HepG2 (cell line): Measurements from ENCODE around the gene PTAR1. TPM values are rescaled to one million over a fixed set of nuclear protein-coding genes. Genes with fewer than 3 reads are reported as not detected.

Source experiments
- AFF4 ChIP-seq: sonication (generic); formaldehyde crosslinking; IDR thresholded peaks from 2 replicates; pipeline ENCODE4 v1.4.0; 2020; ENCODE audit warnings: missing genetic modification reagents
- BCL6 ChIP-seq: IDR thresholded peaks from 2 replicates; pipeline ENCODE4 v1.6.1; 2016; ENCODE audit warnings: missing genetic modification reagents, missing compliant biosample characterization
- CREM ChIP-seq, 2 experiments: sonication (generic) in 1 of 2; formaldehyde crosslinking in 1 of 2; IDR thresholded peaks; 2 replicates each; pipeline versions ENCODE4 v1.4.0 to v1.6.1; 2016 to 2020; ENCODE audit warnings: antibody characterized with exemption in 1 of 2, mild to moderate bottlenecking in 1 of 2, missing genetic modification reagents in 1 of 2
- CSRNP1 ChIP-seq: sonication (generic); formaldehyde crosslinking; IDR thresholded peaks from 2 replicates; pipeline ENCODE4 v1.8.1; 2023; ENCODE audit warnings: mild to moderate bottlenecking, missing genetic modification reagents
- EED ChIP-seq: sonication (generic); formaldehyde crosslinking; IDR thresholded peaks from 2 replicates; pipeline ENCODE4 v1.5.0; 2020; ENCODE audit warnings: mild to moderate bottlenecking, missing genetic modification reagents
- FLYWCH1 ChIP-seq: sonication (generic); formaldehyde crosslinking; IDR thresholded peaks from 2 replicates; pipeline ENCODE4 v1.8.1; 2023; ENCODE audit warnings: mild to moderate bottlenecking, missing genetic modification reagents
- FOXM1 ChIP-seq: sonication (generic); formaldehyde crosslinking; IDR thresholded peaks from 2 replicates; pipeline ENCODE4 v1.5.0; 2020; ENCODE audit warnings: missing genetic modification reagents
- HNRNPL ChIP-seq: fragments of 200-400 bp; formaldehyde crosslinking; IDR thresholded peaks from 2 replicates; pipeline ENCODE4 v1.6.1; 2017; ENCODE audit warnings: mild to moderate bottlenecking, low read depth, low read length
- KDM5A ChIP-seq: fragments of 200-600 bp; sonication (generic); IDR thresholded peaks from 2 replicates; pipeline ENCODE4 v1.7.0; 2018; ENCODE audit warnings: antibody characterized with exemption, mild to moderate bottlenecking, low read length, borderline replicate concordance
- MYC ChIP-seq: sonication (generic); formaldehyde crosslinking; IDR thresholded peaks from 2 replicates; pipeline ENCODE4 v1.9.0; 2021; ENCODE audit warnings: missing genetic modification reagents, borderline replicate concordance
- NR1H2 ChIP-seq: sonication (generic); formaldehyde crosslinking; IDR thresholded peaks from 2 replicates; pipeline ENCODE4 v1.8.1; 2022; ENCODE audit warnings: low read depth, missing genetic modification reagents, borderline replicate concordance
- PRDM15 ChIP-seq: sonication (generic); formaldehyde crosslinking; IDR thresholded peaks from 2 replicates; pipeline ENCODE4 v1.4.0; 2020; ENCODE audit warnings: missing genetic modification reagents
- PRMT3 ChIP-seq: sonication (generic); formaldehyde crosslinking; IDR thresholded peaks from 2 replicates; pipeline ENCODE4 v1.8.1; 2022; ENCODE audit warnings: low read depth, mild to moderate bottlenecking, moderate library complexity, missing genetic modification reagents, borderline replicate concordance
- REXO4 ChIP-seq: sonication (generic); formaldehyde crosslinking; IDR thresholded peaks from 2 replicates; pipeline ENCODE4 v1.8.0; 2022; ENCODE audit warnings: missing genetic modification reagents, mild to moderate bottlenecking, borderline replicate concordance
- RFX1 ChIP-seq: fragments of 450-650 bp; IDR thresholded peaks from 2 replicates; pipeline ENCODE4 v1.6.1; 2017
- SOX5 ChIP-seq: IDR thresholded peaks from 2 replicates; pipeline ENCODE4 v1.6.1; 2016; ENCODE audit warnings: borderline replicate concordance
- U2AF2 ChIP-seq: fragments of 200-400 bp; formaldehyde crosslinking; IDR thresholded peaks from 2 replicates; pipeline ENCODE4 v1.6.1; 2017; ENCODE audit warnings: low read depth, mild to moderate bottlenecking, low read length
- ZFP1 ChIP-seq: IDR thresholded peaks from 2 replicates; pipeline ENCODE4 v1.6.1; 2016
- ZFP62 ChIP-seq: sonication (generic); formaldehyde crosslinking; IDR thresholded peaks from 2 replicates; pipeline ENCODE4 v1.4.0; 2020; ENCODE audit warnings: missing genetic modification reagents
- ZNF24 ChIP-seq: fragments of 450-650 bp; IDR thresholded peaks from 2 replicates; pipeline ENCODE4 v1.6.1; 2017; ENCODE audit warnings: antibody characterized with exemption, mild to moderate bottlenecking
- ZNF556 ChIP-seq: sonication (generic); formaldehyde crosslinking; IDR thresholded peaks from 2 replicates; pipeline ENCODE4 v1.4.0; 2020; ENCODE audit warnings: mild to moderate bottlenecking, missing genetic modification reagents, borderline replicate concordance
- ZNF576 ChIP-seq: sonication (generic); formaldehyde crosslinking; IDR thresholded peaks from 2 replicates; pipeline ENCODE4 v1.4.0; 2020; ENCODE audit warnings: mild to moderate bottlenecking, missing genetic modification reagents
- polyA plus RNA-seq, 8 experiments: library from polyadenylated mRNA; depleted of rRNA in 3 of 8; stranded (reverse) in 7 of 8; unstranded in 1 of 8; fragments of >200 nt; fragmentation: Illumina TruSeq in 4 of 8; extraction: Trizol in 4 of 8; gene quantifications; 2 replicates each; pipeline versions ENCODE4 v1.2.1 to v1.2.3, GENCODE V29; 2011 to 2016; ENCODE audit warnings: low read depth in 4 of 8, missing spikeins in 1 of 8, mixed read lengths in 1 of 8; ENCODE audit not compliant: insufficient read depth in 1 of 8
- total RNA-seq, 5 experiments: library from RNA; depleted of rRNA; stranded (reverse); fragments of >200 nt; fragmentation: Illumina TruSeq; extraction: Trizol; gene quantifications; 2 replicates each; pipeline ENCODE4 v1.2.3, GENCODE V29; 2016; ENCODE audit warnings: low read depth in 1 of 5

Gene PTAR1
- total and polyA plus RNA-seq, 2 of the 13 experiments (the other 11 are each of a cell fraction or from before 2014, with no cell fraction given): 26.5 to 42.1 TPM

GRCh38 chr9:69748304-69748703 is 11.5 kb downstream of the PTAR1 start (continued):
- TF ChIP-seq FOXM1: no peak
- TF ChIP-seq PRDM15 (CRISPR knock-in tag): no peak
- no peak for TF ChIP-seq HNRNPL
- no peak for TF ChIP-seq NR1H2 (CRISPR knock-in tag)
- TF ChIP-seq SOX5: peak; percentile 59; the same call in 1 of the 2 replicates
- no peak for TF ChIP-seq KDM5A
- TF ChIP-seq RFX1: no peak
- no peak for TF ChIP-seq ZNF24
- no peak for TF ChIP-seq EED (CRISPR knock-in tag)
- TF ChIP-seq FLYWCH1 (CRISPR knock-in tag): no peak
- no peak for TF ChIP-seq ZFP1
- TF ChIP-seq ZNF556 (CRISPR knock-in tag): no peak
- peak; percentile 70 for TF ChIP-seq CREM (IDR thresholded peaks at IDR 0.05)
- TF ChIP-seq CREM (CRISPR knock-in tag; IDR thresholded peaks at IDR 0.05): no peak
- TF ChIP-seq BCL6 (CRISPR knock-in tag): peak; percentile 86
- TF ChIP-seq CSRNP1: no peak
- no peak for TF ChIP-seq U2AF2
- TF ChIP-seq REXO4 (CRISPR knock-in tag): no peak
- TF ChIP-seq PRMT3 (CRISPR knock-in tag): no peak
- TF ChIP-seq AFF4 (CRISPR knock-in tag): no peak
- no peak for TF ChIP-seq MYC (CRISPR knock-in tag)
- TF ChIP-seq ZFP62: no peak
- TF ChIP-seq ZNF576 (CRISPR knock-in tag): no peak
